Naive B cell (primary cell): ENCODE measurements around the gene LGALS8. TPM values are rescaled to one million over a fixed set of nuclear protein-coding genes. Genes with fewer than 3 reads are reported as not detected.
"Not testable (repeated sequence)": the region's sequence is repeated elsewhere in the genome, so short reads cannot be mapped to it uniquely, and the experiment has no call there.

Experiments used
- ATAC-seq, 2 donors: fragments of 150-1000 bp; cut with Tn5 transposase; 2 replicates each; pipeline ENCODE4 v1.10.0; 2021; ENCODE audit warnings: low read depth in 2 of 2, mild to moderate bottlenecking in 2 of 2, moderate library complexity in 2 of 2
- DNase-seq: peaks from one replicate; pipeline ENCODE4 v3.0.0; 2022
- H3K27ac Mint-ChIP-seq, 6 donors: one replicate each; pipeline ENCODE4 v1.8.0; 2020 to 2022; ENCODE audit warnings: mild to moderate bottlenecking in 6 of 6, mixed read lengths in 6 of 6, moderate library complexity in 5 of 6, inconsistent platforms in 2 of 6
- H3K27me3 Mint-ChIP-seq, 3 donors: one replicate each; pipeline ENCODE4 v1.8.0; 2021 to 2022; ENCODE audit warnings: mixed read lengths in 3 of 3, mild to moderate bottlenecking in 1 of 3
- H3K36me3 Mint-ChIP-seq, 2 donors: one replicate each; pipeline ENCODE4 v1.8.0; 2020 to 2022; ENCODE audit warnings: mixed read lengths in 2 of 2, inconsistent platforms in 1 of 2, mild to moderate bottlenecking in 1 of 2
- H3K4me1 Mint-ChIP-seq, 3 donors: one replicate each; pipeline ENCODE4 v1.8.0; 2020 to 2022; ENCODE audit warnings: mixed read lengths in 3 of 3, inconsistent platforms in 1 of 3, mild to moderate bottlenecking in 1 of 3, moderate library complexity in 1 of 3
- H3K4me3 Mint-ChIP-seq, 8 donors: one replicate each; pipeline ENCODE4 v1.8.0; 2020 to 2022; ENCODE audit warnings: mild to moderate bottlenecking in 8 of 8, mixed read lengths in 8 of 8, moderate library complexity in 8 of 8, inconsistent platforms in 2 of 8
- H3K9me3 Mint-ChIP-seq, 7 donors: one replicate each; pipeline ENCODE4 v1.8.0; 2020 to 2022; ENCODE audit warnings: mixed read lengths in 7 of 7, mild to moderate bottlenecking in 5 of 7, inconsistent platforms in 2 of 7, moderate library complexity in 1 of 7
- polyA plus RNA-seq, 6 donors: library from polyadenylated mRNA; unstranded; fragments of 300-500 nt; fragmentation: Illumina TruSeq; gene quantifications; one replicate each; pipeline ENCODE4 v1.2.3, GENCODE V29; 2021; ENCODE audit warnings: low read depth in 6 of 6

LGALS8 gene
- polyA plus RNA-seq, 6 donors from 2014 or later = 17.7 to 39.5 (median 28.7) TPM

GRCh38 chr1:236495467-236496112 is 28.2 kb upstream of the LGALS8 start:
- H3K4me3 Mint-ChIP-seq = no peak overlapping the region
- no peak overlapping the region for H3K27ac Mint-ChIP-seq
- H3K9me3 Mint-ChIP-seq = no peaks in the 10 kb centered on the region
- no peaks in the 10 kb centered on the region for H3K36me3 Mint-ChIP-seq
- peaks cover 24 to 62% (median 48%) of the 10 kb centered on the region in 3 donors for H3K27me3 Mint-ChIP-seq
- ATAC-seq (no peak), DNase-seq (no peak)
- H3K4me1 Mint-ChIP-seq = peaks cover 0 to 8% (median 0%) of the 10 kb centered on the region in 3 donors

- Mint-ChIP-seq H3K27me3 (peaks cover 10 to 39% (median 39%) of the 10 kb centered on the region in 3 donors), H3K4me3 (no peak overlapping the region), H3K27ac (no peak overlapping the region), H3K4me1 (peaks cover 6 to 8% (median 7%) of the 10 kb centered on the region in 3 donors), H3K9me3 (no peaks in the 10 kb centered on the region), H3K36me3 (no peaks in the 10 kb centered on the region)
- no peak for ATAC-seq
- no peak for DNase-seq
Measured at GRCh38 chr1:236497908-236498307, 25.9 kb upstream of the LGALS8 start.

- peaks cover 11 to 13% (median 12%) of the 10 kb centered on the region in 3 donors for H3K4me1 Mint-ChIP-seq
- no peaks in the 10 kb centered on the region for H3K36me3 Mint-ChIP-seq
- ATAC-seq = no peak
- peaks cover 6 to 21% (median 14%) of the 10 kb centered on the region in 3 donors for H3K27me3 Mint-ChIP-seq
- H3K9me3 Mint-ChIP-seq = peaks cover 0 to 2% (median 0%) of the 10 kb centered on the region in 7 donors
- H3K4me3 Mint-ChIP-seq = peak overlapping the region in 1 of 8 donors; percentile 2
- no peak overlapping the region for H3K27ac Mint-ChIP-seq
- DNase-seq = no peak
Measured at GRCh38 chr1:236501093-236501492, 22.7 kb upstream of the LGALS8 start.

- peaks cover 3 to 9% (median 6%) of the 10 kb centered on the region in 3 donors for H3K27me3 Mint-ChIP-seq
- peaks cover 10 to 13% (median 12%) of the 10 kb centered on the region in 3 donors for H3K4me1 Mint-ChIP-seq
- ATAC-seq = no peak
- H3K27ac Mint-ChIP-seq = peak overlapping the region in 2 of 6 donors; percentile 80 to 92
- no peak for DNase-seq
- peaks cover 0 to 2% (median 0%) of the 10 kb centered on the region in 7 donors for H3K9me3 Mint-ChIP-seq
- H3K36me3 Mint-ChIP-seq = no peaks in the 10 kb centered on the region
- peak overlapping the region in 6 of 8 donors; percentile 30 to 80 (median 46) for H3K4me3 Mint-ChIP-seq
Measured at GRCh38 chr1:236502579-236502971, 21.2 kb upstream of the LGALS8 start.

GRCh38 chr1:236502972-236503639 is 20.7 kb upstream of the LGALS8 start:
- Mint-ChIP-seq H3K9me3 (peaks cover 0 to 2% (median 0%) of the 10 kb centered on the region in 7 donors), H3K4me3 (peak overlapping the region in 6 of 8 donors; percentile 30 to 80 (median 51)), H3K36me3 (no peaks in the 10 kb centered on the region), H3K27me3 (peaks cover 0 to 9% (median under 1%) of the 10 kb centered on the region in 3 donors), H3K4me1 (peaks cover 10 to 13% (median 12%) of the 10 kb centered on the region in 3 donors), H3K27ac (peak overlapping the region in 3 of 6 donors; percentile 20 to 92 (median 80))
- peak; percentile 7 for DNase-seq
- ATAC-seq = no peak

- H3K27ac Mint-ChIP-seq, ATAC-seq, H3K36me3 Mint-ChIP-seq, DNase-seq, H3K9me3 Mint-ChIP-seq, H3K4me3 Mint-ChIP-seq: not testable (repeated sequence)
- H3K27me3 Mint-ChIP-seq = peaks cover 0 to 17% (median 0%) of the 10 kb centered on the region in 3 donors
- H3K4me1 Mint-ChIP-seq = peaks cover 10 to 17% (median 13%) of the 10 kb centered on the region in 3 donors
Measured at GRCh38 chr1:236504338-236504737, 19.4 kb upstream of the LGALS8 start.

- ATAC-seq = no peak
- peak overlapping the region in 1 of 6 donors; percentile 49 for H3K27ac Mint-ChIP-seq
Measured at GRCh38 chr1:236507022-236507700, 16.6 kb upstream of the LGALS8 start.

GRCh38 chr1:236508593-236509027 is 15.2 kb upstream of the LGALS8 start:
- no peaks in the 10 kb centered on the region for H3K9me3 Mint-ChIP-seq
- ATAC-seq (no peak), DNase-seq (no peak)
- peaks cover 0 to 8% (median 0%) of the 10 kb centered on the region in 3 donors for H3K27me3 Mint-ChIP-seq
- peak overlapping the region in 1 of 6 donors; percentile 88 for H3K27ac Mint-ChIP-seq
- peaks cover 0 to 5% (median 0%) of the 10 kb centered on the region in 3 donors for H3K4me1 Mint-ChIP-seq
- H3K36me3 Mint-ChIP-seq = no peaks in the 10 kb centered on the region
- no peak overlapping the region for H3K4me3 Mint-ChIP-seq

More at GRCh38 chr1:236507022-236507700, 16.6 kb upstream of the LGALS8 start:
- Mint-ChIP-seq H3K36me3 (no peaks in the 10 kb centered on the region), H3K4me3 (no peak overlapping the region), H3K4me1 (peaks cover 10 to 17% (median 13%) of the 10 kb centered on the region in 3 donors), H3K27me3 (peaks cover 0 to 17% (median 0%) of the 10 kb centered on the region in 3 donors), H3K9me3 (peaks cover 0 to 2% (median 0%) of the 10 kb centered on the region in 7 donors)
- no peak for DNase-seq

GRCh38 chr1:236509203-236509602 is 14.6 kb upstream of the LGALS8 start:
- Mint-ChIP-seq H3K27me3 (peaks cover 0 to 8% (median 0%) of the 10 kb centered on the region in 3 donors), H3K9me3 (no peaks in the 10 kb centered on the region), H3K4me1 (peaks cover 0 to 5% (median 0%) of the 10 kb centered on the region in 3 donors), H3K4me3 (no peak overlapping the region), H3K36me3 (no peaks in the 10 kb centered on the region), H3K27ac (no peak overlapping the region)
- ATAC-seq = no peak
- DNase-seq = no peak

- Mint-ChIP-seq H3K27ac (no peak overlapping the region), H3K27me3 (peaks cover 0 to 8% (median 0%) of the 10 kb centered on the region in 3 donors), H3K36me3 (no peaks in the 10 kb centered on the region), H3K4me3 (no peak overlapping the region), H3K4me1 (peaks cover 0 to 5% (median 0%) of the 10 kb centered on the region in 3 donors), H3K9me3 (no peaks in the 10 kb centered on the region)
- ATAC-seq (no peak), DNase-seq (no peak)
Measured at GRCh38 chr1:236509647-236510401, 14.0 kb upstream of the LGALS8 start.

GRCh38 chr1:236511735-236512418 is 11.9 kb upstream of the LGALS8 start:
- Mint-ChIP-seq H3K4me3 (no peak overlapping the region), H3K4me1 (peaks cover 0 to 5% (median 0%) of the 10 kb centered on the region in 3 donors), H3K36me3 (no peaks in the 10 kb centered on the region), H3K27me3 (peaks cover 0 to 8% (median 0%) of the 10 kb centered on the region in 3 donors), H3K9me3 (no peaks in the 10 kb centered on the region), H3K27ac (peak overlapping the region in 1 of 6 donors; percentile 72)
- ATAC-seq = no peak
- no peak for DNase-seq

- H3K27me3 Mint-ChIP-seq = no peaks in the 10 kb centered on the region
- H3K4me1 Mint-ChIP-seq = no peaks in the 10 kb centered on the region
- no peaks in the 10 kb centered on the region for H3K36me3 Mint-ChIP-seq
- H3K4me3 Mint-ChIP-seq = no peak overlapping the region
- no peak for DNase-seq
- no peaks in the 10 kb centered on the region for H3K9me3 Mint-ChIP-seq
- ATAC-seq = no peak
- no peak overlapping the region for H3K27ac Mint-ChIP-seq
Measured at GRCh38 chr1:236514703-236515442, 8.9 kb upstream of the LGALS8 start.
